IMR-90 (cell line): Measurements from ENCODE around the gene NECTIN4. TPM values are rescaled to one million over a fixed set of nuclear protein-coding genes. Genes with fewer than 3 reads are reported as not detected.

Experiments
- microRNA-seq, 2 experiments: library from miRNA; stranded (forward) in 1 of 2; unstranded in 1 of 2; fragments of 10-50 nt in 1 of 2; fragments of <30 nt in 1 of 2; gene quantifications in 1 of 2; microRNA quantifications in 1 of 2; one replicate each; pipeline versions ENCODE3 to v1.1.0; 2013 to 2020; ENCODE audit not compliant: insufficient read depth in 1 of 2, insufficient read length in 1 of 2, unreplicated experiment in 1 of 2
- polyA plus RNA-seq, 3 experiments: library from polyadenylated mRNA; depleted of rRNA; stranded (reverse); fragments of >200 nt; gene quantifications; 2 replicates each; pipeline ENCODE4 v1.2.3, GENCODE V29; 2012; ENCODE audit warnings: low replicate concordance in 1 of 3
- small RNA-seq, 5 experiments: library from RNA; depleted of rRNA; stranded (forward); fragments of <200 nt; gene quantifications; one replicate each; pipeline ENCODE3, GENCODE V24; 2012
- total RNA-seq: library from RNA; depleted of rRNA; stranded (reverse); fragments of >200 nt; gene quantifications from 2 replicates; pipeline ENCODE4 v1.2.3, GENCODE V29; 2012; rRNA removed

NECTIN4 gene
- total and polyA plus RNA-seq, 2 of the 4 experiments (the other 2 are of a cell fraction) = 0.18 to 0.24 TPM

Small RNAs within 50 kb of the gene (microRNA-seq; reads per million reads assigned to microRNA genes)
- gene AL591806.2 (ENCODE audit: insufficient read depth, insufficient read length) = not detected

Small RNAs within 50 kb of the gene (small RNA-seq; reads per million reads assigned to genes)
- 0 reads per million in 5 experiments for gene AL591806.2

Other genes starting within 250 kb of the NECTIN4 start
- gene CD244, start 226.7 kb downstream of the NECTIN4 start, total RNA-seq = not detected in 2 replicates
- not detected in 2 replicates for gene CD244, start 226.7 kb downstream of the NECTIN4 start, polyA plus RNA-seq (2012; rRNA removed)
- gene ITLN1, start 204.4 kb downstream of the NECTIN4 start, total RNA-seq = not detected in 2 replicates
- gene ITLN1, start 204.4 kb downstream of the NECTIN4 start, polyA plus RNA-seq (2012; rRNA removed) = not detected in 2 replicates
- gene ITLN2, start 134.7 kb downstream of the NECTIN4 start, total RNA-seq = not detected in 2 replicates
- not detected in 2 replicates for gene ITLN2, start 134.7 kb downstream of the NECTIN4 start, polyA plus RNA-seq (2012; rRNA removed)
- 0.83 and 2.2 TPM in 2 replicates for gene F11R, start 68.4 kb downstream of the NECTIN4 start, total RNA-seq
- 0.47 and 0.79 TPM in 2 replicates for gene F11R, start 68.4 kb downstream of the NECTIN4 start, polyA plus RNA-seq (2012; rRNA removed)
- not detected in 2 replicates for gene TSTD1, start 50.6 kb downstream of the NECTIN4 start, total RNA-seq
- 0.21 TPM in 1 of 2 replicates, not detected in the other for gene TSTD1, start 50.6 kb downstream of the NECTIN4 start, polyA plus RNA-seq (2012; rRNA removed)
- gene USF1, start 43.6 kb downstream of the NECTIN4 start, total RNA-seq = 62.2 and 78.9 TPM in 2 replicates
- 34.6 and 37.1 TPM in 2 replicates for gene USF1, start 43.6 kb downstream of the NECTIN4 start, polyA plus RNA-seq (2012; rRNA removed)
- not detected in 2 replicates for gene ARHGAP30, start 19.7 kb downstream of the NECTIN4 start, total RNA-seq
- 0.02 and 0.03 TPM in 2 replicates for gene ARHGAP30, start 19.7 kb downstream of the NECTIN4 start, polyA plus RNA-seq (2012; rRNA removed)
- gene KLHDC9, start 8.8 kb upstream of the NECTIN4 start, total RNA-seq = 0.18 TPM in 1 of 2 replicates, not detected in the other
- 0.70 and 1.1 TPM in 2 replicates for gene KLHDC9, start 8.8 kb upstream of the NECTIN4 start, polyA plus RNA-seq (2012; rRNA removed)
- gene PFDN2, start 28.5 kb upstream of the NECTIN4 start, total RNA-seq = 62.4 and 166 TPM in 2 replicates
- 179 and 180 TPM in 2 replicates for gene PFDN2, start 28.5 kb upstream of the NECTIN4 start, polyA plus RNA-seq (2012; rRNA removed)
- 22.8 TPM in 2 replicates for gene NIT1, start 28.5 kb upstream of the NECTIN4 start, total RNA-seq
- 33.2 and 33.6 TPM in 2 replicates for gene NIT1, start 28.5 kb upstream of the NECTIN4 start, polyA plus RNA-seq (2012; rRNA removed)
- gene DEDD, start 43.1 kb upstream of the NECTIN4 start, total RNA-seq = 35.3 and 47.9 TPM in 2 replicates
- gene DEDD, start 43.1 kb upstream of the NECTIN4 start, polyA plus RNA-seq (2012; rRNA removed) = 40.2 and 47.1 TPM in 2 replicates
- gene UFC1, start 64.4 kb upstream of the NECTIN4 start, total RNA-seq = 134 and 137 TPM in 2 replicates
- gene UFC1, start 64.4 kb upstream of the NECTIN4 start, polyA plus RNA-seq (2012; rRNA removed) = 113 and 140 TPM in 2 replicates
- 3.3 and 6.3 TPM in 2 replicates for gene USP21, start 69.9 kb upstream of the NECTIN4 start, total RNA-seq
- gene USP21, start 69.9 kb upstream of the NECTIN4 start, polyA plus RNA-seq (2012; rRNA removed) = 23.8 and 24.7 TPM in 2 replicates
- 6.1 TPM in 2 replicates for gene PPOX, start 76.9 kb upstream of the NECTIN4 start, total RNA-seq
- gene PPOX, start 76.9 kb upstream of the NECTIN4 start, polyA plus RNA-seq (2012; rRNA removed) = 14.3 and 14.8 TPM in 2 replicates
- gene B4GALT3, start 87.9 kb upstream of the NECTIN4 start, total RNA-seq = 11.4 and 19.9 TPM in 2 replicates
- gene B4GALT3, start 87.9 kb upstream of the NECTIN4 start, polyA plus RNA-seq (2012; rRNA removed) = 36.0 and 41.5 TPM in 2 replicates
- gene ADAMTS4, start 109.5 kb upstream of the NECTIN4 start, total RNA-seq = 0.28 and 0.72 TPM in 2 replicates
- gene ADAMTS4, start 109.5 kb upstream of the NECTIN4 start, polyA plus RNA-seq (2012; rRNA removed) = 0.39 and 0.40 TPM in 2 replicates
- gene NDUFS2, start 112.8 kb upstream of the NECTIN4 start, total RNA-seq = 85.5 and 122 TPM in 2 replicates
- gene NDUFS2, start 112.8 kb upstream of the NECTIN4 start, polyA plus RNA-seq (2012; rRNA removed) = 101 and 103 TPM in 2 replicates
- not detected in 2 replicates for gene FCER1G, start 125.7 kb upstream of the NECTIN4 start, total RNA-seq
- 0.44 and 0.57 TPM in 2 replicates for gene FCER1G, start 125.7 kb upstream of the NECTIN4 start, polyA plus RNA-seq (2012; rRNA removed)
- gene APOA2, start 134.1 kb upstream of the NECTIN4 start, total RNA-seq = not detected in 2 replicates
- not detected in 2 replicates for gene APOA2, start 134.1 kb upstream of the NECTIN4 start, polyA plus RNA-seq (2012; rRNA removed)
- 11.4 and 12.5 TPM in 2 replicates for gene TOMM40L, start 136.5 kb upstream of the NECTIN4 start, total RNA-seq
- 7.7 and 7.9 TPM in 2 replicates for gene TOMM40L, start 136.5 kb upstream of the NECTIN4 start, polyA plus RNA-seq (2012; rRNA removed)
- not detected in 2 replicates for gene NR1I3, start 148.6 kb upstream of the NECTIN4 start, total RNA-seq
- gene NR1I3, start 148.6 kb upstream of the NECTIN4 start, polyA plus RNA-seq (2012; rRNA removed) = not detected in 2 replicates
- gene PCP4L1, start 169.2 kb upstream of the NECTIN4 start, total RNA-seq = not detected in 2 replicates
- gene PCP4L1, start 169.2 kb upstream of the NECTIN4 start, polyA plus RNA-seq (2012; rRNA removed) = not detected in 2 replicates
- gene MPZ, start 220.4 kb upstream of the NECTIN4 start, total RNA-seq = 0.18 and 0.28 TPM in 2 replicates
- gene MPZ, start 220.4 kb upstream of the NECTIN4 start, polyA plus RNA-seq (2012; rRNA removed) = 0.80 and 0.96 TPM in 2 replicates
- gene SDHC, start 224.8 kb upstream of the NECTIN4 start, total RNA-seq = 36.1 and 158 TPM in 2 replicates
- 155 and 235 TPM in 2 replicates for gene SDHC, start 224.8 kb upstream of the NECTIN4 start, polyA plus RNA-seq (2012; rRNA removed)